ENCODE measurements around the gene CYTH3.
"Not testable (repeated sequence)": the region's sequence is repeated elsewhere in the genome, so short reads cannot be mapped to it uniquely, and the experiment has no call there.

The CYTH3 gene

DNA sequence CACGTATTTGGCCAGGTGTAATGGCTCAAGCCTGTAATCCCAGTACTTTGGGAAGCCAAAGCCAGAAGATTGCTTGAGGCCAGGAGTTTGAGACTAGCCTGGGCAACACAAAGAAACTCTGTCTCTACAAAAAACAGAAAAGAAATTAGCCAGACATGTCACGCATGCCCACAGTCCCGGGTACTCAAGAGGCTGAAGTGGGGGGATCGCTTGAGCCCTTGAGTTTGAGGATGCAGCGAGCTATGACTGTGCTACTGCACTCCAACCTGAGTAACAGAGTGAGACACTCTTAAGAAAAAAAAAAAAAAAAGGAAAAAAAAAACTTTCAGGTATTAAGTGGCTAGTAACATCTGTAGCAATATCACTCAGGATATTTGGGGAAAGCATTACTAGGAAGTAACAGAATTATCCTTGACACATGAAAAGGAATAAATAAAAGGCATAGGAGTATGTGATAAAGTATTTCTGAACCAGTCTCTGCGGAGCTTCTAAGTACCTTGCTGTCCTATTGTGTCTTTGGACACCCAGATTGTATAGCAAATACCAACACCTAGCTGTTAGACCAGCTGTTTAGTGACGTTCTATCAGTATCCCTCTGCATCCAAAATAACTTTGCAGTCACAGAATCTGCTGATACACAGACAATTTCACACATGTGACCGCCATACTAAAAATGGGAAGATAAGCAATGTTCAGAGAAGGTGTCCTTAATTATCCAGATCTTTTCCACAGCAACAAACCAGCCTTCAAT, 74.4 kb downstream of the CYTH3 start:
- no peak for DNase-seq (ENCODE audit: low read depth, low spot score)
- ChIA-PET POLR2A (no interaction called here), CTCF (interaction anchor here (1.1 to 2.3 kb wide), 2 partner anchors 38 to 125 kb away, joined by 3 to 6 read pairs; no protein-coding TSS in a partner anchor)
- H3K4me3 ChIP-seq (ENCODE audit: low read depth, low read length): no peak overlapping the region
- no peak for TF ChIP-seq CTCF (IDR thresholded peaks at IDR 0.05; ENCODE audit: insufficient read depth, low read length, missing control alignments)

- ChIA-PET POLR2A (no interaction called here), CTCF (interaction anchor here (0.6 kb wide), 1 partner anchor 9 kb away, joined by 4 read pairs; no protein-coding TSS in a partner anchor)
- no peak for TF ChIP-seq CTCF (IDR thresholded peaks at IDR 0.05; ENCODE audit: insufficient read depth, low read length, missing control alignments)
- no peak overlapping the region for H3K4me3 ChIP-seq (ENCODE audit: low read depth, low read length)
- DNase-seq (ENCODE audit: low read depth, low spot score): no peak
Observed at GRCh38 chr7:6193709-6194108, 78.7 kb downstream of the CYTH3 start.

- DNase-seq (ENCODE audit: low read depth, low spot score); POLR2A ChIA-PET; CTCF ChIA-PET; H3K4me3 ChIP-seq (ENCODE audit: low read depth, low read length): not testable (repeated sequence)
Observed at GRCh38 chr7:6190563-6190962, 81.9 kb downstream of the CYTH3 start.

GRCh38 chr7:6188389-6188788, 84.0 kb downstream of the CYTH3 start:
- no peak for TF ChIP-seq CTCF (IDR thresholded peaks at IDR 0.05; ENCODE audit: insufficient read depth, low read length, missing control alignments)
- POLR2A ChIA-PET: no interaction called here
- H3K4me3 ChIP-seq (ENCODE audit: low read depth, low read length): no peak overlapping the region
- DNase-seq (ENCODE audit: low read depth, low spot score): no peak
- CTCF ChIA-PET: interaction anchor here (0.7 to 2.0 kb wide), 4 partner anchors 10 to 135 kb away, joined by 3 to 7 read pairs (median 4); no protein-coding TSS in a partner anchor

DNA sequence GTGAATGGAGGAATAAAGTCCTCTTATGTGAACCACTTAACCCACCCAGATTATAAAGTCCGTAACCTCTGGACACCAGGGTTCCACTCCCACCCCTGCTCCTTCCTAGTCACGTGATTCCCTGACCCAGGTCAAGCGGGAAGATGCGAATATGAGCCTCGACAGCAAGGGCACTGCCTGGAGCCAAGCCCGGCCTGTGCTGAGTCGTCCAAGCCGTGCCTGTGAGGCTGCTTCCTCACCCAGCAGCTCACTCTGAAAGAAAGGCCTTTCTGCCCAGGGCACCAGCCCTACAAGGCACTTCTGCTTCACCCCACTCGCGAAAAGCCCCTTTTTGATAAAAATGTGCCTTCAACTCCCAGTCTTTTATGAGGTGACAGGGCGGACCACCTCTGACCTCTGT, 85.8 kb downstream of the CYTH3 start:
- no peak for TF ChIP-seq CTCF (IDR thresholded peaks at IDR 0.05; ENCODE audit: insufficient read depth, low read length, missing control alignments)
- ChIA-PET POLR2A (no interaction called here), CTCF (interaction anchor here (1.3 to 2.0 kb wide), 2 partner anchors 22 to 27 kb away, joined by 3 to 4 read pairs; no protein-coding TSS in a partner anchor)
- no peak for DNase-seq (ENCODE audit: low read depth, low spot score)
- H3K4me3 ChIP-seq (ENCODE audit: low read depth, low read length): no peak overlapping the region

- ChIA-PET POLR2A (no interaction called here), CTCF (interaction anchor here (1.4 to 2.2 kb wide), 3 partner anchors 12 to 138 kb away, joined by 3 to 6 read pairs (median 5); no protein-coding TSS in a partner anchor)
- TF ChIP-seq CTCF (IDR thresholded peaks at IDR 0.05; ENCODE audit: insufficient read depth, low read length, missing control alignments): no peak
- DNase-seq (ENCODE audit: low read depth, low spot score): no peak
- no peak overlapping the region for H3K4me3 ChIP-seq (ENCODE audit: low read depth, low read length)
Observed at GRCh38 chr7:6182993-6183392, 89.4 kb downstream of the CYTH3 start.
